AG08396 (cell line): ENCODE measurements around the gene C8B.

Source experiments
- DNase-seq: peaks from one replicate; pipeline ENCODE4 v3.0.0; 2012; ENCODE audit warnings: low spot score, mixed read lengths

C8B gene

DNA sequence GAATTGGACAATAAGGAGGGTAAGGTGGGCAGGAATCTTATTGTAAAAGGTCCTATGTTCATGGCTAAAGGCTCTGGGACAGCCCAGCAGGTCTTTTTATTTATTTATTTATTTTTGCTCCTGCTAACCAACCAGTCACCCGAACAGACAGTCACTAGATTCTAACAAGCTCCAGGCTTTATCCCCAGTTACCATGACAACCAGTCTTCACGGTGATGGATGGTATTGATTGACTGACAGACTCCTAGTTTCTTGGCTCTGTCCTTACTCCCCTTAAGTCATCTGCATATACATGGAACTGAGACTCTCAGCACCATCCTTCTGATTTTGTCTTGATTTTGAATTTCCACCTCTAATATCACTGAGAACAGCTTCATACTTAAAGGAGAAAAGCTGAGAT is 66.9 kb downstream of the C8B start:
- no peak for DNase-seq

DNA sequence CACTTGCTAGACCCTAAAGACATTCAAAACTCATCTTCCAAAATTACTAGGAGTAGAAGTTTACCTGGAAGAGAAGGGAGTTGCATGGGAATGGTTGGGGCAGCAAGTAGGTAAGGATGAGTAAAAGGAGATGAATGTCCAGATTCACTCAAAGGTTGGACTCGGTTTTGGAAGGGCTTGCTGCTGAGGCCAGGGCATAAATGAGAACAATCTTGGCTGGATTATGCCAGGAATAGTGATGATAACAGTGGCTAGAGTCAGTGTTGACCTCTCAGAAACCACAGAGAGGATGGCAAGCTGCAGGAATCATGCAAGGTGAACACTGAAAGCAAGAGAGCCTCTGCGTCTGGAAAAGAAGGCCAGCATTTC is 67.8 kb downstream of the C8B start:
- DNase-seq = no peak

DNA sequence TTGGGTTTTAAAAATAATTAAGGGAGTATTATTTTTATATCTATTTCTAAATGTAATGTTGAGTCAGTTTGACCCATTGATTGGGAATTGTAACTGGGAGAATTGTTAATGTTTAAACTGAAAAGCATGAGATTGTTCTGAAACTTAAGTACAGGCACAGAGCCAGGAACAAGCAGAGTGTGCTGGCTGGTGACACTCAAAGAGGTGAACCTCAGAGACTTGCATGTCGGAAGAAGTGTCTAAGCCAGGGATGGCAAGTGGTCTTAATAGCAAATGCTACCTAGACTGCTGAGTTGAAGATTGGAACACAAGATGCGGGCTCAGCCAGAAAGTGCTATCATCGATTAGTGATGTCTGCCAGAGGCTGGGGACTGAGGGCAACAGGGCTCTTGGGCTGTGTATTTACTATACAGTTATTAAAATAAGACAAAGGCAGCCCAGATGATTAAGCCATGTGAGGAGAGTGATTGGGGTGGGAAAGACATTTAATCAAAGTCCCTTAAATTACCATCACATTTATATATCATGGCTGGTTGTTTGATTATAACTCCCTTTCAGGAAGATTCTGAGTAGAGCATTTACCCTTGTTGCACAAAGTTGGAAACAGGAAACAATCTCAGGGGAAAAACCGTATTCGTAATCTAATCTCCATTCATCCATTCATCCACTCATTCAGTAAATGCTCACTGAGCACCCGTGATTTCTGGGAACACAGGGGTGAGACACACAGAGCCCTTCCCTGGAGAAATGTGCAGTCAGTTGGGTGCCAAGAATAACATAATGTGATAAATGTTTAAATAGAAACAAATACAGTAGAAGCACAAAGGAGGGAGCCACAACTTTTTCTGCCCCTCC is 68.4 kb downstream of the C8B start:
- no peak for DNase-seq

DNA sequence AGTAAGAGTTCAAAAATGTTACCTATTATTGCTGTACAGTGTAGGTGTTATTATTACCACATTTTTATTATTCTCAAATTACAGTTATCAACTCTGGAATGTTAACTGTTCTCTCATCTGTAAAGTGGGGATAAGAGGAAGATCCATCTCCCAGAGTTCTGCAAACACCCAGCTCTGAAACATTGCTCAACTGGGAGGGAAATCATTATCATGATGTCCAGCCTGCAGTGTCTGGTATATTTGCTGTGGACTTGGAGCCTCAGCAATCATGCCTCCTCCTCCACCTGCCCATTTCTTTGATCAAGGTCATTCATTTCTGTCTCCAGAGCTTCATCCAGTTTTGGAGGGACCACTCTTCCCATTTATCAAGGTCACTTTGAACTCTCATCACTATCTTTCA is 71.8 kb downstream of the C8B start:
- no peak for DNase-seq

DNA sequence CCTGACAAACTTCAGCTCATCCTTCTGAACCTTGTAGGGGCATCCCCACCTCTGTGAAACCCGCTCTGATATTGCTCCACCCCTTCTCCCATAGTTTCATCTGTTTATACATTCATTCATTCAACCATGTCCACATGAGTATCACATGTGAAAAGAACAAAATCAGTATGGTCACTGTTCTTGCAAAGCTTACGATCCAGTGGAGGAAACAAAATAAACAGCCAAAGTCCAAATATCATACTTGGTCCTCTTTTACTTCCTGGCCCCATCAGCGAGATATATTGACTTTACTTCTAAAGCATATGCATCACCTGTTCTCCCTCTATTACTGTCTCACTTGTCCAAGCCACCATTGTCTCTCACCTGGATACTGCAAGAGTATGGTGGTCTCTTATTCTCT is 75.6 kb downstream of the C8B start:
- no peak for DNase-seq

DNA sequence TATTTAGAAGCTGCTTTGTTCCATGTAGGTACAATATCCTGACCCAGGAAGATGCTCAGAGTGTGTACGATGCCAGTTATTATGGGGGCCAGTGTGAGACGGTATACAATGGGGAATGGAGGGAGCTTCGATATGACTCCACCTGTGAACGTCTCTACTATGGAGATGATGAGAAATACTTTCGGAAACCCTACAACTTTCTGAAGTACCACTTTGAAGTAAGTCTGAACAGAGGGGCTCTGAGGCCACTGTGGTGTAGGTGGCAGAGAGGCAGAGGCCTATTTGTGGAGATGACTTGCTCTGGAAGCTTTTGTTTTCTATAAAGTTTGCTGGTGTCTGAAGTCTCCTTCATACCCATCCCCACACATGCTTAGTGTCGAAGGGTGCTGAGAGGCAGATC is 84.4 kb downstream of the C8B start:
- DNase-seq = no peak

DNA sequence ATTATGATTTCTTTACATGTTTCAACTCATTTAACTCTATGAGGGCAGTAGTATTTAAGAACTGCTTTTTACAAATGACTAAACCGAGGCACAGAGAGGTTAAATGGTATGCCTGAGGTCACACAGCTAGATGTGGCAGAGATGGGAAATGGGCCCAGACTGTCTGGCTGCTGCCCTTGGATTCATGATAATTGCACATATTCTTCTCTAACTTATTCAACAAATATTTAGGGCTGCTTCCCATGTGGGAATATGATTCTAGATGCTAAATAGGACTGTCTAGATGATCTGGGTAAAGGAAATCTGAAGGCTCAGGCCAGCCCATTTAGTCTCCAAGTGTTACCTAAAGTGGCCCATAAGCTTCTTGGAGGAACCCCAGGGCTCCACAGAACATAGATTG is 85.0 kb downstream of the C8B start:
- DNase-seq = no peak
